Measurements from ENCODE around the gene RXFP2. TPM values are rescaled to one million over a fixed set of nuclear protein-coding genes. Genes with fewer than 3 reads are reported as not detected.

The RXFP2 gene
- total and polyA plus RNA-seq, 2 of the 8 experiments (the other 6 are each of a cell fraction or from before 2014, with no cell fraction given) = not detected

DNA sequence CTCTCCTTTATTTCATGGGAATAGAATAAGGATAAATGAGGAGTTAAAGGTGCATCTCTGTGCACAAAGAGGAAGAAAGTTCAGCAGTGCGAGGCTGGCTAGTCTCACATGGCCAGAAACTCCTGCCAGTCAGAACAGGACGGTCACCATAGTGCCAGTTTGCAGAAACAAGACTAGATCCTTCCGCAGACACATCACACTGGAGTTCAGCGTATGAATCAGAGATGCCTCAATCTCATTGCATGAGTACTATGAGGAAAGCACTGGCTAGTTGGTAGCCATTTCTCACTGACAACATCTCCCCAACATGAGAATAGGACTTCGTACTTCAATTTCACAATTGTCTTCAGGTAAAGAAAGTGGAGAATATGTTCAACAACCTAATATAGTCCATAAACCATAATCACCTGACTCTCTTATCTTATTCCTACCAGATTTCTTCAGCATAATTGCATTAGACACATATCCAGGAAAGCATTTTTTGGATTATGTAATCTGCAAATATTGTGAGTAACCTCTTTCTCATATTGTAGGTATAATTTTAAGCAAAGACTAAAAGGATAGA lies 34.9 kb downstream of the RXFP2 start (continued):
- no peak for TF ChIP-seq SIRT6 (IDR thresholded peaks at IDR 0.05; ENCODE audit: low read length)
- TF ChIP-seq BRCA1 (IDR thresholded peaks at IDR 0.05; ENCODE audit: low read depth, low read length) = no peak
- TF ChIP-seq SIN3A (conservative IDR thresholded peaks at IDR 0.05 in 1 of 2, IDR thresholded peaks at IDR 0.05 in 1 of 2; ENCODE audit: low read depth in 1 of 2, low read length in 2 of 2) = no peak
- TF ChIP-seq SAP30 (IDR thresholded peaks at IDR 0.05; ENCODE audit: insufficient read depth, insufficient replicate concordance, low read length) = no peak
- TF ChIP-seq BCL11A (IDR thresholded peaks at IDR 0.05; ENCODE audit: low read depth in 2 of 2, low read length in 2 of 2) = no peak
- TF ChIP-seq TCF12 (IDR thresholded peaks at IDR 0.05; ENCODE audit: low read depth, low read length) = no peak
